Karpas-422 (cell line): Measurements from ENCODE around the gene FKBP15. TPM values are rescaled to one million over a fixed set of nuclear protein-coding genes. Genes with fewer than 3 reads are reported as not detected.
"Not testable (repeated sequence)": the region's sequence is repeated elsewhere in the genome, so short reads cannot be mapped to it uniquely, and the experiment has no call there.

ENCODE experiments used
- DNase-seq: peaks from one replicate; pipeline ENCODE4 v3.0.0-alpha.2; 2015
- H2AFZ ChIP-seq: fragments of 200-600 bp; sonication (generic); 2 replicates; pipeline ENCODE4 v1.6.1; 2014; ENCODE audit warnings: antibody characterized with exemption, low read length, mixed read lengths
- H3K27ac ChIP-seq: fragments of 200-600 bp; sonication (generic); 2 replicates; pipeline ENCODE4 v1.5.1; 2014; ENCODE audit warnings: mild to moderate bottlenecking, low read length, moderate library complexity
- H3K27me3 ChIP-seq: fragments of 200-600 bp; sonication (generic); 2 replicates; pipeline ENCODE4 v1.6.1; 2014; ENCODE audit warnings: low read length, mixed read lengths
- H3K36me3 ChIP-seq: fragments of 200-600 bp; sonication (generic); 2 replicates; pipeline ENCODE4 v1.6.1; 2014; ENCODE audit warnings: low read length, mixed read lengths; ENCODE audit not compliant: insufficient read depth
- H3K4me1 ChIP-seq: fragments of 200-600 bp; sonication (generic); 2 replicates; pipeline ENCODE4 v1.6.1; 2014; ENCODE audit warnings: mild to moderate bottlenecking, low read length, mixed read lengths
- H3K4me2 ChIP-seq: fragments of 200-600 bp; sonication (generic); 2 replicates; pipeline ENCODE4 v1.6.1; 2014; ENCODE audit warnings: low read length, low read depth, mild to moderate bottlenecking; ENCODE audit not compliant: poor library complexity, severe bottlenecking
- H3K4me3 ChIP-seq: fragments of 200-600 bp; sonication (generic); 2 replicates; pipeline ENCODE4 v1.5.1; 2014; ENCODE audit warnings: mild to moderate bottlenecking, antibody characterized with exemption, low read length, mixed read lengths
- H3K79me2 ChIP-seq: fragments of 200-600 bp; sonication (generic); 2 replicates; pipeline ENCODE4 v1.6.1; 2014; ENCODE audit warnings: mild to moderate bottlenecking, low read length, mixed read lengths
- H3K9ac ChIP-seq: fragments of 200-600 bp; sonication (generic); 2 replicates; pipeline ENCODE4 v1.6.0; 2014; ENCODE audit warnings: low read length
- H3K9me2 ChIP-seq: fragments of 200-600 bp; sonication (generic), shearing (Covaris generic); replicated peaks from 2 replicates; pipeline ENCODE4 v1.6.0; 2014; ENCODE audit warnings: mild to moderate bottlenecking, low read length, moderate library complexity; ENCODE audit not compliant: insufficient read depth
- H3K9me3 ChIP-seq: fragments of 300-700, 200-600 bp; sonication (generic); 2 replicates; pipeline ENCODE4 v1.6.1; 2014; ENCODE audit warnings: low read length, mixed read lengths
- H4K20me1 ChIP-seq: fragments of 200-600 bp; sonication (generic); 2 replicates; pipeline ENCODE4 v1.6.1; 2014; ENCODE audit warnings: mild to moderate bottlenecking, antibody characterized with exemption, low read length, low read depth; ENCODE audit not compliant: insufficient read depth
- total RNA-seq: library from RNA; depleted of rRNA; stranded (reverse); fragments of >200 nt; shearing (Covaris generic); gene quantifications from 2 replicates; pipeline ENCODE4 v1.2.3, GENCODE V29; 2014; ENCODE audit warnings: low replicate concordance

The FKBP15 gene
- total RNA-seq, 1 experiment from 2014 or later = 65.1 TPM

DNA sequence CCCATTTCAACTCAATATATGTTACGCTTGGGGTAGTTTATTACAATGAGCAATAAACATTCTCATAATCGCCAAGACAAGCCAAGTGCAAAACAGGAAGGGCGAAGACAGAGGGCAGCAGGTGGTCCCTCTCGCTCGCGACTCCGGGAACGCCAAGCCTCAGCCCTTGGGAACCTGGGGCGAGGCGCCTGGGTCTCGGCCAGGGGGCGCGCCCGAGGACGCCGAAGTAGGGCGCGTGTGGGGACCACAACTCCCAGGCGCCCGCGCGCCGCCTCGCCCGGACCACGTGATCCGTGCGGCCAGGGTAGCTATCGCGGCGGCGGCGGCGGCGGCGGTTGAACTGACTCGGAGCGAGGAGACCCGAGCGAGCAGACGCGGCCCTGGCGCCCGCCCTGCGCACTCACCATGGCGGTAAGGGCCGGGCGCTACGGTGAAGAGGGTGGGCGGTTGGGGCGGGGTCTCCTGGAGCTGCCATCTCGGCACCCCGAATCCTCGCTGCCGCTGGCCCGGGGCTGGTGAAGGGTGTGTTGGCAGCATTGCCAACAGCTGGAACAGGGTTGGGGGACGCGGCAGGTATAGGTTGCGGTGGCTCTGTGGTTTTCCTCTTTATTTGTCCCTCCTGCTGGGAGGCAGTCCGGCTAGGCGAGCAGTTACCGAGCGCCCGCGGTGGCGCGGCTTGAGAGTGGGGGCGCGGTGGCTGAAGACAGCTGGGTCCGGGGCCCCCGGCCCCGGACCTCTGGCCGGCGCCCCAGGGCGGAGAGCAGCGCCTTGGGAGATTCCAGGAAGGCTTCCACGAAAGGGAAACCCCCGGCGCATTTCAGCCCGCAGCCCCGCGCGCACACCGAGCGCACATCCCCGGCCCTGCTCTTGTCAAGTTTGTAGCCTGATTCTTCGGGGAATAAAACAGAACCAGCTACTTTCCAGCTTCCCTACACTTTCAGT, 70.1 kb downstream of the FKBP15 start, which contains the start of gene SLC31A2:
Gene SLC31A2, plus strand, starts transcription at position 338 of the 942 bp plus-strand sequence. Its CDS starts 68 bp downstream, at position 406.
- peak; percentile 90 for DNase-seq
- no peaks in the 10 kb centered on the region for H3K79me2 ChIP-seq
- no peak within 1 kb of the TSS for H3K27ac ChIP-seq

DNA sequence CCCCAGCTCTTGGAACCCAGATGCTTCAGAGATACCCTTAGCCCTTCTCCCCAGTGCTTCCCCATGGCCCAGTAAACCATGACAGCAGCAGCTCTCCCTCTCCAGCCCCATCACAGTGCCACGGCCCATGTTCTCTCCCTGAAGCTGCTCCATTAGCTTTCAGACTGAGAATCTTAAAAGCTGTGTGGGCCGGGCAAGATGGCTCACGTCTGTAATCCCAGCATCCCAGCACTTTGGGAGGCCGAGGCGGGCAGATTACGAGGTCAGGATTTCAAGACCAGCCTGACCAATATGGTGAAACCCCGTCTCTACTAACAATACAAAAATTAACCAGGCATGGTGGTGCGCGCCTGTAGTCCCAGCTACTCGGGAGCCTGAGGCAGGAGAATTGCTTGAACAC, 71.5 kb downstream of the FKBP15 start:
- H2AFZ ChIP-seq, H3K9me2 ChIP-seq, H3K27ac ChIP-seq, H3K36me3 ChIP-seq, H3K4me3 ChIP-seq, H3K9me3 ChIP-seq, H3K79me2 ChIP-seq, H3K27me3 ChIP-seq, H4K20me1 ChIP-seq, H3K4me2 ChIP-seq, H3K9ac ChIP-seq, DNase-seq: not testable (repeated sequence)
- H3K4me1 ChIP-seq = peaks cover 17% of the 10 kb centered on the region

More for the DNA sequence above, 70.1 kb downstream of the FKBP15 start, which contains the start of gene SLC31A2:
- Histone ChIP-seq H3K9ac (peak within 1 kb of the TSS; percentile 71), H3K27me3 (no peaks in the 10 kb centered on the region), H3K9me2 (no peaks in the 10 kb centered on the region), H3K4me2 (peak within 1 kb of the TSS; percentile 93), H3K9me3 (no peaks in the 10 kb centered on the region), H3K36me3 (no peaks in the 10 kb centered on the region), H3K4me3 (peak within 1 kb of the TSS; percentile 80), H3K4me1 (peaks cover 19% of the 10 kb centered on the region), H4K20me1 (no peaks in the 10 kb centered on the region), H2AFZ (peak within 1 kb of the TSS; percentile 92)

DNA sequence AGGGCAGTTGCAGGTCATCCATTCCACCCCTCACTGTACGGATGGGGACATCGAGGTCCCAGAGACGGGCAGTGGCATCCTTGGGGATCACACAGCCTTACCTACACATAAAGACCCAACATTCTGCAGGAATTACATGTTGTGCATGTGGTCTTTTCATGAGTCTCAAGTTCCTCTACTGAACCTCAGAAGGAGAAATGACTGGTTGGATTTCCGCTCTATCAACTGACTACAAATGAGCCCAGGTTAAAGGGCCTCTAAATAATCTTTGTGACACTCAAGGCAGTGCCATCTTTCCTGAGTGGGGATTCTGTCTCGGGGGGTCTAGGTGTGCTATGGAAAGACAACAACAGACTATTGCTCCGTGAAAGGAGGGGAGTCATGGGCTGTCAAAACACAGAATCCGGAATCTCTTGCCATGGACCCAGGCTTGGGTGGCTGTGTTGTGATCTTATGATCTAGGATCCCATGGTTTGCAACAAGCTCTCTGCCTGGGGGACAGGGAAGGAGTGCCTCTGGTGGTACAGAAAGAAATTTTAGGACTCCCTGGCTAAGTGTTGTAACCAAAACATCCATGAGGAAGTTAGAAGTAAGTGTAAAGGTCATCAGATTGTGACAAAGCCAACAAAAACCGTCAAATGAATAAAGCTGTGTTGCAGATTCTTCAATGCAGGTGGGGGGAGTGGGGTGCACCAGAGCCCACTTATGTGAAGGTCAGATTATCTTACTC, 72.1 kb downstream of the FKBP15 start:
- peaks cover 17% of the 10 kb centered on the region for H3K4me1 ChIP-seq
- no peaks in the 10 kb centered on the region for H3K36me3 ChIP-seq
- no peaks in the 10 kb centered on the region for H3K27me3 ChIP-seq
- no peak overlapping the region for H3K4me2 ChIP-seq
- H3K9me2 ChIP-seq = no peaks in the 10 kb centered on the region
- H3K27ac ChIP-seq = no peak overlapping the region
- H2AFZ ChIP-seq = no peak overlapping the region
- H3K9me3 ChIP-seq = no peaks in the 10 kb centered on the region
- no peak overlapping the region for H3K9ac ChIP-seq
- no peaks in the 10 kb centered on the region for H3K79me2 ChIP-seq
- no peaks in the 10 kb centered on the region for H4K20me1 ChIP-seq
- DNase-seq = no peak
- no peak overlapping the region for H3K4me3 ChIP-seq

DNA sequence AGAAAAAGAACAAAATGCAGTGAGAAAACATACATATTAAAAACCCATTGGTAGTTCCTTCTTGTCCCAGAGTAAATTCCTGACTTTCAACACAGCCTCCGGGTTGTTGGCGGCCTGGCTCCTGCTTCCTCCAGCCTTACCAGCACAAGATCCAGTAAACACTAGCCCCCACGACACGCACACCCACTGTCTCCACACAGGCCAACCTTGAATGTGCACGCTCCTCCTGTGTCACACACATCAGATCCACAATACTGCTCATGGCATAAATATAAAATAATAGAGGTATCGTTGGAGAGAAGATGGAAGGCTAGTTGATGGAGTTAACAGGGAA, 72.7 kb downstream of the FKBP15 start:
- Histone ChIP-seq H3K9me3 (no peaks in the 10 kb centered on the region), H2AFZ (no peak overlapping the region), H3K27ac (no peak overlapping the region), H3K4me2 (no peak overlapping the region), H3K36me3 (no peaks in the 10 kb centered on the region), H3K9me2 (no peaks in the 10 kb centered on the region), H3K4me1 (peaks cover 17% of the 10 kb centered on the region), H3K79me2 (no peaks in the 10 kb centered on the region), H3K4me3 (no peak overlapping the region), H3K9ac (no peak overlapping the region), H3K27me3 (no peaks in the 10 kb centered on the region), H4K20me1 (no peaks in the 10 kb centered on the region)
- no peak for DNase-seq

DNA sequence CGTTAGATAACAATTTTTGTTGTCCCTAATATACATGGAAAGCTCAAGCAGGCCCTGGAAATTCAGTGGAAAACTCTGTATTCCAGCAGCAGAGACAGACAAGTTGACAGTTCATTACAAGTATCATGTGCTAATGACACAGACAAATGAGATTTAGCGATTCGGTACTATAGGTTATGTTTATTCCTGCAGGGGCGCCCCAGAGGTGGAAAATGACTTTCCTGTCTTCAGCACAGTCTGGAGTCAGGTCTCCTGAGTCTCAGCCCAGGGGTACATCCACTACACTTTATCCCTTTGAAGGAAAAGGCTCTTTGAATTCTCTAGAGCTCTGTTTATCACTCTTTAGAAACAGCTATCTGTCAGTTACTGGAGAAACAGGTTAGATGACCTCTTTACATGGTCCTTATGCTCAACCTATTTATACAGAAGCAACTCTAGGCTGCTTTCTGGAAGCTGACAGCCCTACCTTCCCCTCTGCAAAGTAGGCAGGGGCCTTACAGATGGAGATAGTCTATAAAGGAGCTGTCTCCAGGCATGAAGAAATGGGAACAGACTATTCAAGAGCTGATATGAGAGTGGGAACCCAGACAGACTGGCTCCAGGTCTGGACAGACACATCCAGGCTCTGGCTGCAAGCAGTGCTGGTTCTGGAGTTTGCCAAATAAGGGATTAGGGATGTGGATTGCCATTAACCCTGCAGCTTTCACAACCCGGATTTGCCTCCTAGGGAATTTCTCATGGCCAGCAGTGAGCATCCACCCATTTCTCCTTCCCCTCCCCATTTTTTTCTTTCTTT, 77.4 kb downstream of the FKBP15 start:
- H3K36me3 ChIP-seq = no peaks in the 10 kb centered on the region
- no peak overlapping the region for H2AFZ ChIP-seq
- H3K4me1 ChIP-seq = no peaks in the 10 kb centered on the region
- no peak overlapping the region for H3K9ac ChIP-seq
- DNase-seq = no peak
- H3K27me3 ChIP-seq = no peaks in the 10 kb centered on the region
- no peaks in the 10 kb centered on the region for H4K20me1 ChIP-seq
- no peaks in the 10 kb centered on the region for H3K9me3 ChIP-seq
- H3K9me2 ChIP-seq = no peaks in the 10 kb centered on the region
- no peaks in the 10 kb centered on the region for H3K79me2 ChIP-seq
- no peak overlapping the region for H3K4me3 ChIP-seq
- H3K27ac ChIP-seq = no peak overlapping the region
- H3K4me2 ChIP-seq = no peak overlapping the region

DNA sequence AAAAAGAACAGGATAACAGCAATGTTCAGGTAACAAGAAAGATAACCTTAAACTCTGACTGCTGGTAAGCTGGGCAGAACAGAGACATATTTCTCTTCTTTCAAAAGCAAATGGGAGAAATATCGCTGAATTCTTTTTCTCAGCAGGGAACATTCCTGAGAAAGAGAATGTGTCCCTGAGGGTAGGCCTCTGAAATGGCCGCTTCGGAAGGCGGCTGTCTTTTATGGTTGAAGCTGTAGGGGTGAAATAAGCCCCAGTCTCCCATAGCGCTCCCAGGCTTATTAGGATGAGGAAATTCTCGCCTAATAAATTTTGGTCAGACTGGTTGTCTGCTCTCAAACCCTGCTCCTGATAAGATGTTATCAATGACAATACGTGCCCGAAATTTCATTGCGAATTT, 80.2 kb downstream of the FKBP15 start:
- DNase-seq, H3K4me1 ChIP-seq, H3K79me2 ChIP-seq, H2AFZ ChIP-seq, H3K9me3 ChIP-seq, H3K9me2 ChIP-seq, H3K27me3 ChIP-seq, H3K4me2 ChIP-seq, H4K20me1 ChIP-seq, H3K4me3 ChIP-seq, H3K9ac ChIP-seq, H3K36me3 ChIP-seq, H3K27ac ChIP-seq: not testable (repeated sequence)

DNA sequence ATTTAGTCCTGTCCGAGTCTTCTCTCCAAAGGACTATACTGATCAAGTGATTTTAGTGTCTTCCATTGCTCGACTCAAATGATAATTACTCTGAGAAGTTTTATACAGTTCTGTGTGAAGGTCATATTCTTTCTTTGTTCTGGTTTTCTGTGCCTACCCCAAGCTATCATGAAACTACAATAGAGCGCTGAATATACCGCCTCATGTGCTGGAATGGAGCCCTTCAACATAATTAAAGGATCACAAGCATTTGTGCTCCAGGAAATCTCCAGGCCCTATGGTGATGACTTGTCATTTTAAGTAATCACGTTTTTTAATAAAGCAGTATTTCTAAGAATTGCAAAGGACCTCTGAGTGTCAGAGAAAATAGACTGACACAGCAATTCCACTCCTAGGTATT, 81.1 kb downstream of the FKBP15 start:
- H3K9me3 ChIP-seq = no peaks in the 10 kb centered on the region
- no peak overlapping the region for H2AFZ ChIP-seq
- H3K4me3 ChIP-seq = no peak overlapping the region
- H3K4me2 ChIP-seq = no peak overlapping the region
- no peak for DNase-seq
- no peaks in the 10 kb centered on the region for H4K20me1 ChIP-seq
- H3K27me3 ChIP-seq = no peaks in the 10 kb centered on the region
- no peaks in the 10 kb centered on the region for H3K9me2 ChIP-seq
- no peak overlapping the region for H3K9ac ChIP-seq
- H3K4me1 ChIP-seq = peaks cover 5% of the 10 kb centered on the region
- no peaks in the 10 kb centered on the region for H3K79me2 ChIP-seq
- H3K27ac ChIP-seq = no peak overlapping the region
- H3K36me3 ChIP-seq = no peaks in the 10 kb centered on the region
